HepG2 (cell line): Measurements from ENCODE around the gene FIBCD1. TPM values are rescaled to one million over a fixed set of nuclear protein-coding genes. Genes with fewer than 3 reads are reported as not detected.

ENCODE experiments used
- DZIP1 ChIP-seq: sonication (generic); formaldehyde crosslinking; IDR thresholded peaks from 2 replicates; pipeline ENCODE4 v1.5.0; 2020; ENCODE audit warnings: mild to moderate bottlenecking, missing genetic modification reagents
- ELF3 ChIP-seq: IDR thresholded peaks from 2 replicates; pipeline ENCODE4 v1.6.1; 2016; ENCODE audit warnings: missing genetic modification reagents, missing compliant biosample characterization
- FOXO1 ChIP-seq: sonication (generic); formaldehyde crosslinking; IDR thresholded peaks from 2 replicates; pipeline ENCODE4 v1.4.0; 2020; ENCODE audit warnings: missing genetic modification reagents
- KDM2A ChIP-seq: sonication (generic); formaldehyde crosslinking; IDR thresholded peaks from 2 replicates; pipeline ENCODE4 v1.4.0; 2020; ENCODE audit warnings: low read depth, missing genetic modification reagents, borderline replicate concordance
- KDM3A ChIP-seq: IDR thresholded peaks from 2 replicates; pipeline ENCODE4 v1.6.1; 2018; ENCODE audit warnings: low read depth, missing compliant biosample characterization
- RAD21 ChIP-seq: fragments of 450-650 bp; formaldehyde crosslinking; IDR thresholded peaks from 2 replicates; pipeline ENCODE4 v1.5.0; 2020; ENCODE audit warnings: mild to moderate bottlenecking
- TSC22D2 ChIP-seq: sonication (generic); formaldehyde crosslinking; IDR thresholded peaks from 2 replicates; pipeline ENCODE4 v1.5.1; 2020; ENCODE audit warnings: missing genetic modification reagents, mild to moderate bottlenecking, borderline replicate concordance
- XRCC5 ChIP-seq: fragments of 200-400 bp; formaldehyde crosslinking; optimal IDR thresholded peaks from 2 replicates; pipeline ENCODE3; 2017; ENCODE audit warnings: mild to moderate bottlenecking, low read length
- ZBTB21 ChIP-seq: sonication (generic); formaldehyde crosslinking; IDR thresholded peaks from 2 replicates; pipeline ENCODE4 v1.4.0; 2020; ENCODE audit warnings: missing genetic modification reagents
- ZNF484 ChIP-seq: sonication (generic); formaldehyde crosslinking; IDR thresholded peaks from 2 replicates; pipeline ENCODE4 v1.5.1; 2020; ENCODE audit warnings: mild to moderate bottlenecking, low read depth, missing genetic modification reagents, borderline replicate concordance
- ZNF501 ChIP-seq: sonication (generic); formaldehyde crosslinking; IDR thresholded peaks from 2 replicates; pipeline ENCODE4 v1.5.1; 2020; ENCODE audit warnings: mild to moderate bottlenecking, moderate library complexity, missing genetic modification reagents
- ZNF574 ChIP-seq: sonication (generic); formaldehyde crosslinking; IDR thresholded peaks from 2 replicates; pipeline ENCODE4 v1.4.0; 2020; ENCODE audit warnings: missing genetic modification reagents
- ZNF687 ChIP-seq: sonication (generic); formaldehyde crosslinking; IDR thresholded peaks from 2 replicates; pipeline ENCODE4 v1.5.1; 2020; ENCODE audit warnings: mild to moderate bottlenecking, missing genetic modification reagents, moderate library complexity
- ZNF713 ChIP-seq: sonication (generic); formaldehyde crosslinking; IDR thresholded peaks from 2 replicates; pipeline ENCODE4 v1.4.0; 2020; ENCODE audit warnings: mild to moderate bottlenecking, missing genetic modification reagents
- polyA plus RNA-seq, 8 experiments: library from polyadenylated mRNA; depleted of rRNA in 3 of 8; stranded (reverse) in 7 of 8; unstranded in 1 of 8; fragments of >200 nt; fragmentation: Illumina TruSeq in 4 of 8; extraction: Trizol in 4 of 8; gene quantifications; 2 replicates each; pipeline versions ENCODE4 v1.2.1 to v1.2.3, GENCODE V29; 2011 to 2016; ENCODE audit warnings: low read depth in 4 of 8, missing spikeins in 1 of 8, mixed read lengths in 1 of 8; ENCODE audit not compliant: insufficient read depth in 1 of 8
- total RNA-seq, 5 experiments: library from RNA; depleted of rRNA; stranded (reverse); fragments of >200 nt; fragmentation: Illumina TruSeq; extraction: Trizol; gene quantifications; 2 replicates each; pipeline ENCODE4 v1.2.3, GENCODE V29; 2016; ENCODE audit warnings: low read depth in 1 of 5

FIBCD1 gene
- total and polyA plus RNA-seq, 2 of the 13 experiments (the other 11 are each of a cell fraction or from before 2014, with no cell fraction given) = 0.55 to 0.89 TPM

GRCh38 chr9:130940693-130941576 lies 1.9 kb upstream of the FIBCD1 start (continued):
- TF ChIP-seq ZNF687 (CRISPR knock-in tag) = peak; percentile 33
- no peak for TF ChIP-seq ZNF501 (CRISPR knock-in tag)
- no peak for TF ChIP-seq KDM3A (CRISPR knock-in tag)
- peak; percentile 88 for TF ChIP-seq XRCC5
- TF ChIP-seq ZNF713 (CRISPR knock-in tag) = no peak
- peak; percentile 87 for TF ChIP-seq RAD21 (CRISPR knock-in tag)
- no peak for TF ChIP-seq ZNF484 (CRISPR knock-in tag)
- no peak for TF ChIP-seq ELF3 (CRISPR knock-in tag)
- TF ChIP-seq DZIP1 (CRISPR knock-in tag) = no peak
- TF ChIP-seq KDM2A (CRISPR knock-in tag) = peak; percentile 76; the same call in 1 of the 2 replicates
- TF ChIP-seq ZNF574 (CRISPR knock-in tag) = 0 out of 2 replicates have a peak, but pooled peaks have one; percentile 19
- TF ChIP-seq TSC22D2 (CRISPR knock-in tag) = no peak
- TF ChIP-seq ZBTB21 (CRISPR knock-in tag) = no peak
- no peak for TF ChIP-seq FOXO1
